Mononuclear cell (primary cell): ENCODE results near the gene SF3A2. TPM values are rescaled to one million over a fixed set of nuclear protein-coding genes. Genes with fewer than 3 reads are reported as not detected.

Experiments used
- H3K27me3 ChIP-seq: 2 replicates; pipeline ENCODE4 v1.6.0; 2011; ENCODE audit warnings: low read length, control low read depth; ENCODE audit not compliant: insufficient read depth
- H3K4me1 ChIP-seq: 2 replicates; pipeline ENCODE4 v1.5.1; 2011; ENCODE audit warnings: mild to moderate bottlenecking, low read length, control low read depth; ENCODE audit not compliant: insufficient read depth
- H3K4me3 ChIP-seq: 2 replicates; pipeline ENCODE4 v1.5.1; 2011; ENCODE audit warnings: mild to moderate bottlenecking, low read length, moderate library complexity
- H3K9me3 ChIP-seq: 2 replicates; pipeline ENCODE4 v1.5.1; 2011; ENCODE audit warnings: low read depth, mild to moderate bottlenecking, control low read depth, low read length
- total RNA-seq: library from RNA; depleted of rRNA; stranded (reverse); fragments of >200 nt; gene quantifications from one replicate; pipeline ENCODE4 v1.2.3, GENCODE V29; 2012

SF3A2 gene
- total RNA-seq, 1 donor: 68.1 TPM

DNA sequence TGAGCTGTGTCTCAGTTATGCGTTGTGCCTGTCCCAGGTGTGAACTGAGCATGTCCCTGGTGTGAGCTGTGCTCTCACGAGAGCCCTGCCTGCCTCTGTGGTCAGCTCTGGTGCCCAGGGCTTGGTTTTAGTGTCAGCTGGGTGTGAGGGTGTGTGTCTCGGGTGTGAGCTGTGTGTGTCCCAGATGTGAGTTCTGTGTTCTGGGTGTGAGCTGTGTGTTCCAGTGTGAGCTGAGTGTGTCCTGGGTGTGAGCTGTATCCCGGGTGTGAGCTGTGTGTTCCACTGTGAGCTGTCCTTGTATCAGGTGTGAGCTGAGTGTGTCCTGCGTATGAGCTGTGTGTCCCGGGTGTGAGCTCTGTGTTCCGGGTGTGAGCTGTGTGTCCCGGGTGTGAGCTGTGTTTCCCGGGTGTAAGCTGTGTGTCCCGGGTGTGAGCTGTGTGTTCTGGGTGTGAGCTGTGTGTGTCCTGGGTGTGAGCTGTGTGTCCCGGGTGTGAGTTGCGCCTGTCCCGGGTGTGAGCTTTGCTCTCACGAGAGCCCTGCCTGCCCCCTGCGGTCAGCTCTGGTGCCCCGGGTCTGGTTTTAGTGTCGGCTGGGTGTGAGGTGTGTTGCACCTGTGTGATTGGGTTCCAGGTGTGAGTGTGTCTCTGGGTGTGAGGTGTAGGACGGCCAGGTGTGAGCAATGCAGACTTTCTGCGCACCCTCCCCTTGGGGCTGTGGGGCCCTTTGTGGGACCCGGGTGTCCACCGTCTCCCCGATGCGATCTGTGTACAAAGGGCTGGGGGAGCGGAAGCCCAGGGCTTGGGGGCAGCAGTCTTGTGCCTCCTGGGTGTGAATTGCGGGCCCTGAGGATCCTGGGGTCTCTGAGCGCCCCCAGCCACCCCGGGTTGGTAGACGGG is 52.4 kb downstream of the SF3A2 start:
- Histone ChIP-seq H3K9me3 (no peaks in the 10 kb centered on the region), H3K27me3 (no peaks in the 10 kb centered on the region), H3K4me1 (peaks cover 64% of the 10 kb centered on the region), H3K4me3 (peak overlapping the region; percentile 17)

DNA sequence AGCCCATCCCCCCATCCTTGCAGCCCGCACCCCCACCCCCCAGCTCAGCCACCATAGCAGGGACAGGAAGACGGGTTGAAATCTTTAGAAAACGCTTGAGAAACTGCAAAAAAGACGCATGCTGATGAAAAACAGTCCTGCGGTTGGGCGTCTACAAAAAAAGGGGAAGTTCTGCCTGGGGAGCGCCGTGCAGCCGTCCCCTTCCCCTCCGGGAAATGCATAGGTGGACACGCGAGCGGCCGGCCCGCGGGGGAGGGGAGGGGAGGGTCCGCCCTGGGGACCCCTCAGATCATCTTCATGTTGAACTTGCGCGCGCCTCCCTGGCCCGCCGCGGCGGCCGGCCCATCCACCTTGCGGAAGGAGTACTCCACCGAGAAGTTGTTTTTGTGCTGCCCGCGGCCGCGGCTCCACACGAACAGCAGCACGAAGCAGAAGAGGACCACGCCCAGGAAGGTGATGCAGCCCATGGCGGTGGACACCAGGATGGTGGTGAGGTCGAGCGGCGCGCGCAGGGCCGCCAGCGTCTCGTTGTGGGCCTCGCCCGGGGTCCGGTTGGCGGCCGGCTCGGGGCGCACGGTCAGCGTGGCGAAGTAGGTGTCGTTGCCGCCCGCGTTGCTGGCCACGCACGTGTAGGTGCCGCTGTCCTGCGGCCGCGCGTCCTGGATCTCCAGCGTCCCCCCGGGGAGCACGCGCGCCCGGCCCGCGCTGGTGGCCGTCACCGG is 53.3 kb downstream of the SF3A2 start:
- Histone ChIP-seq H3K4me1 (peaks cover 67% of the 10 kb centered on the region), H3K27me3 (no peaks in the 10 kb centered on the region), H3K4me3 (peak overlapping the region; percentile 55), H3K9me3 (no peaks in the 10 kb centered on the region)

DNA sequence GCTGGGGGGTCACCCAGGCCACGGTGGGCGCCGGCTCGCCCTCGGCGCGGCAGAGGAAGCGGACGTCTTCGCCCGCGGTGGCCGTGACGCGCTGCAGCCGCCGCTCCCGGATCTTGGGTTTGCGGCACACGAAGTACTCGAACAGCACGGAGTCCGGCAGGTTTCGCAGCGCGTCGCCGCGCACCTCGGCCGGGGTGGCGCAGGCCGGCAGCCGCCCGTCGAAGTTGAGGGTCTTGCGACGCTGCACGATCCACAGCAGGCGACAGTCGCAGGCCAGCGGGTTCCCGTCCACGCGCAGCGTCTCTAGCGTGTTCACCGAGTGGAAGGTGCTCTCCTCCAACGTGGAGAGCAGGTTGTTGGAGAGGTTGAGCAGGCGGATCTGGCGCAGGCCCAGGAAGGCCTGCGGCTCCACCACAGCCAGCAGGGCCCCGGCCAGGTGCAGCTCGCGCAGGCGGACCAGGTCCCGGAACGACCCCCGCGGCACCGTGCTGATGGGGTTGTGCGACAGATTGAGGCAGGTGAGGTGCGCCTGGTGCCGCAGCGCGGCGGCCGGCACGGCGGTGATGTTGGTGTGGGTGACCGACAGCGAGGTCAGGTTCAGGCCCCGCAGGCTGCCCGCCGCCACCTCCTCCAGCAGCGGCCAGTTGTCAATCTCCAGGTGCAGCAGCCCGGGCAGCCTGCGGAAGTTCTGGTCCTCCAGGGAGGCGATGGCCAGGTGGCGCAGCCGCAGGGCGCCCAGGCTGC is 54.0 kb downstream of the SF3A2 start:
- Histone ChIP-seq H3K4me1 (peaks cover 71% of the 10 kb centered on the region), H3K27me3 (no peaks in the 10 kb centered on the region), H3K9me3 (no peaks in the 10 kb centered on the region), H3K4me3 (peak overlapping the region; percentile 55)

DNA sequence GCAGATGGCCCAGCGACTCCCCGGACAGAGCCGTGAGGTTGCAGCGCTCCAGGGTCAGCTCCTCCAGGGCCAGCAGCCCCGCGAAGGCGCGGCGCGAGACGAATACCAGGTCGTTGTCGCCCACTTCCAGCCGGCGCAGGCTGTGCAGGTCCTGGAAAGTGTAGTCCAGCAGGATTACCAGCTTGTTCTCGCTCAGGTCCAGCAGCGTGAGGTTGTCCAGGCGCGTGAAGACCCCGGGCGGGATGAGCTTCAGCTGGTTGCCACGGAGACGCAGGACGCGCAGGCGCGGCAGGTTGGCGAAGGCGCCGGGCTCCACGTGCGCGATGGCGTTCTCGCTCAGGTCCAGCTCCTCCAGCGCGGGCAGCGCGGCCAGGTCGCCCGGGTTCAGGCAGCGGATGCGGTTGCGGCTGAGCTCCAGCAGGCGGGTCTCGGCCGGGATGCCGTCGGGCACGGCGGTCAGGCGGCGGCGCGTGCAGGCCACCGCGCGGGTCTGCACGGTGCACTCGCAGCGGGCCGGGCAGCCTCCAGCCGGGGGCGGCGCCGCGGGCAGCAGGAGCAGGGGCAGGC is 54.6 kb downstream of the SF3A2 start:
- Histone ChIP-seq H3K27me3 (no peaks in the 10 kb centered on the region), H3K9me3 (no peaks in the 10 kb centered on the region), H3K4me3 (peak overlapping the region; percentile 55), H3K4me1 (peaks cover 73% of the 10 kb centered on the region)

DNA sequence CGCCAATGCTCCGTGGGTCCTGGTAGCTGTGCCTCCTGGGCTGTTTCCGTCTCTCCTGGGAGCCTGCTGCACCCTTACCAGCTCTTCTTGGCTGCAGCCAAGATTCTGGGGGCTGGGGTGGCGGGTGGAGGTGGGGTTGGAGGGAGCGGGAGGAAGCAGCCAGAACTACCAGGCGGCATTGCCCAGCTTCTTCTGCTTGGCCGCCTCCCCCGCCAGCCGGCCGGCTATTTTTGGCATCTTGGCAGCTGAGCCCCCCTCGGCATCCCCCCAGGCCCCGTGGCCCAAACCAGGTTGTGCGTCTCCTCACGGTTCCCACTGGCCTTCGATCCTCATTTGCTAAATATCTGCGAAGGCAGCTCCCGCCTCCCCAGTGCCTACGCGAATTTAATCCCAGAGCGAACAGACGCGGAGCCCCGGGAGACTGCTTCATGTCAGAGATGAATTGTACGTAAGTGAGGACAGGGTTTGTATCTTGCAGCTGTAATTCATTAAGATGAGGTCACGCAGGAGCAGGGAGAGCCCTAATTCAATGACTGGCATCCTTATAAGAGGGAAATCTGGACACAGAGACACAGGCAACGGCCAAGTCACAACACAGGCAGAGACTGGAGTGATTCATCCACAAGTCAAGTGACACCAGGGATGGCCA is 58.2 kb downstream of the SF3A2 start:
- H3K27me3 ChIP-seq: no peaks in the 10 kb centered on the region
- peaks cover 42% of the 10 kb centered on the region for H3K4me1 ChIP-seq
- no peak overlapping the region for H3K4me3 ChIP-seq
- H3K9me3 ChIP-seq: no peaks in the 10 kb centered on the region

DNA sequence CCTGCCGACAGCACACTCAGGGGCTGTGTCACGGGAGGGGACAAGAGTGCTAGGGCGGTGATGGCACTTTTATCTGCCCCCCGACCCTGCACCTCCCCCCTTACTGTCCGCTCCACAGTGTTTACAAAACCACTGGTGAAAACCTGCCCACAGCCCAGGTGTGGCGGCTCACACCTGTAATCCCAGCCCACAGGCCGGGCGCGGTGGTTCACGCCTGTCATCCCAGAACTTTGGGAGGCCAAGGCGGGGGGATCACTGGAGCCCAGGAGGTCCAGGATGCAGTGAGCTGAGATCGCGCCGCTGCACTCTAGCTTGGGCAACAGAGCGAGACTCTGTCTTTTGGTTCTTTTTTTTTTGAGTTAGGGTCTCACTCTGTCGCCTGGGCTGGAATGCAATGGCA is 59.5 kb downstream of the SF3A2 start:
- H3K4me3 ChIP-seq: no peak overlapping the region
- no peaks in the 10 kb centered on the region for H3K27me3 ChIP-seq
- no peaks in the 10 kb centered on the region for H3K9me3 ChIP-seq
- peaks cover 46% of the 10 kb centered on the region for H3K4me1 ChIP-seq

Other genes starting within 250 kb of the SF3A2 start
- 23.2 TPM for gene BTBD2, start 221.1 kb upstream of the SF3A2 start, total RNA-seq
- 163 TPM for gene MKNK2, start 185.6 kb upstream of the SF3A2 start, total RNA-seq
- gene MOB3A, start 140.5 kb upstream of the SF3A2 start, total RNA-seq: 87.3 TPM
- 2.9 TPM for gene IZUMO4, start 139.9 kb upstream of the SF3A2 start, total RNA-seq
- 26.2 TPM for gene AP3D1, start 85.3 kb upstream of the SF3A2 start, total RNA-seq
- 13.5 TPM for gene DOT1L, start 72.9 kb upstream of the SF3A2 start, total RNA-seq
- gene PLEKHJ1, start 495 bp upstream of the SF3A2 start, total RNA-seq: 25.3 TPM
- gene AMH, start 12.5 kb downstream of the SF3A2 start, total RNA-seq: 1.3 TPM
- gene JSRP1, start 19.6 kb downstream of the SF3A2 start, total RNA-seq: not detected
- 0.52 TPM for gene PEAK3, start 45.4 kb downstream of the SF3A2 start, total RNA-seq
- gene LINGO3, start 71.3 kb downstream of the SF3A2 start, total RNA-seq: 0.52 TPM
- gene LSM7, start 91.8 kb downstream of the SF3A2 start, total RNA-seq: 111 TPM
- gene SPPL2B, start 91.9 kb downstream of the SF3A2 start, total RNA-seq: 33.5 TPM
- gene TMPRSS9, start 123.4 kb downstream of the SF3A2 start, total RNA-seq: 0.10 TPM
- gene TIMM13, start 190.8 kb downstream of the SF3A2 start, total RNA-seq: 5.8 TPM
- 6.7 TPM for gene LMNB2, start 220.1 kb downstream of the SF3A2 start, total RNA-seq
- 528 TPM for gene GADD45B, start 239.3 kb downstream of the SF3A2 start, total RNA-seq